Measurements from ENCODE around the gene ZNF469.

ZNF469 gene

GRCh38 chr16:88429387-88430184 is 46.8 kb downstream of the ZNF469 start:
- no peak for DNase-seq

GRCh38 chr16:88430185-88430523 is 47.4 kb downstream of the ZNF469 start:
- no peak for DNase-seq

- DNase-seq, result no peak
Measured at GRCh38 chr16:88430524-88431446, 48.0 kb downstream of the ZNF469 start.

GRCh38 chr16:88431651-88432050 is 48.9 kb downstream of the ZNF469 start:
- no peak for DNase-seq

- no peak for DNase-seq
Measured at GRCh38 chr16:88432174-88432573, 49.4 kb downstream of the ZNF469 start.
